ENCODE measurements around the gene RGS7BP. TPM values are rescaled to one million over a fixed set of nuclear protein-coding genes. Genes with fewer than 3 reads are reported as not detected.

Gene RGS7BP
- total and polyA plus RNA-seq, 4 donors, result 0.04 to 3.3 (median 1.4) TPM

DNA sequence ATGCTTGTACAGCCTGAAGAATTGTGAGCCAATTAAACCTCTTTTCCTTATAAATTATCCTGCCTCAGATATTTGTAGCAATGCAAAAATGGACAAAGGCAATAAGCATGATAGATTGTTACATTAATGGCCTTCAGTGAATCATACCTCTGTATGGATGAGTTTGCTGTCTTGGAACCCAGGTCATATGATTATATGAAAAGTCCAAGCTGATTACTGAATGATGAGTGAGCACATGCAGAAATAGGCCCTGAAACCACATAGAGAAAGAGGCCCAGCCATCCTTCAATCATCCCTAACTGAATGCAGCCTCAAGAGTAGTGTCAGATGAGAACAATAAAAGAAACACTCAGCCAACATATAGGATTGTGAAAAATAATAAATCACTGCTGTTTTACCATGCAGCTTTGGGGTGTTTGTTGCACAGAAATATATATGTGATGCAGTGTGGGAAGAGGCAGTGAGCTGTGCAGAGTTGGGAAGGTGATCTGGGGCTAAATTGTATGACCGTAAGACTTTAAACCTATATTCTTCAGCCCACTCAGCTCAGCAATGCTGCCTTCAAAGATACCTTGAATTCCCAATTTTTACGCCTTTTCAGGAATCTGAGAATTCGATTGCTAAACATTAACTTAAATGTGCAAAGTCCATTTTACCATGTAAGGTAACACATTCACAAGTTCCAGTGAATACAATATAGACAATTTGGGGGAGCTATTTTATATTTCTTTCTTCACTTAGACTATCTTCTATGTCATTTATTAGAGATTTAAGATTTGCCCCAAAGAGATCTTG, 148.1 kb downstream of the RGS7BP start:
- no peak for ATAC-seq (ENCODE audit: insufficient read depth, low FRiP score)
- DNase-seq, result no peak
- no peak overlapping the region for H3K4me3 ChIP-seq

GRCh38 chr5:64654561-64654938, 148.7 kb downstream of the RGS7BP start:
- no peak overlapping the region for H3K4me3 ChIP-seq
- no peaks in the 10 kb centered on the region for H3K36me3 ChIP-seq (ENCODE audit: control insufficient read depth in 4 of 4, insufficient read depth in 4 of 4, low read length in 4 of 4)
- H3K9ac ChIP-seq (ENCODE audit: insufficient read depth in 1 of 2, low read length in 2 of 2), result no peak overlapping the region
- TF ChIP-seq CTCF (IDR thresholded peaks at IDR 0.05; ENCODE audit: control extremely low read depth, extremely low read depth), result no peak
- no peaks in the 10 kb centered on the region for H3K27me3 ChIP-seq (ENCODE audit: control insufficient read depth in 3 of 3, insufficient read depth in 3 of 3, low read length in 2 of 3)
- WGBS, 2 donors, result 81 to 92% methylated on average over 2 of the region's 2 CpGs
- DNase-seq, result no peak
- peaks cover 0 to 3% (median 0%) of the 10 kb centered on the region in 4 donors for H3K9me3 ChIP-seq (ENCODE audit: control insufficient read depth in 4 of 4, insufficient read depth in 3 of 4, low read length in 3 of 4)
- H3K4me1 ChIP-seq (ENCODE audit: control insufficient read depth in 5 of 5, insufficient read depth in 5 of 5, low read length in 5 of 5), result peaks cover 0 to 7% (median 0%) of the 10 kb centered on the region in 5 donors
- H3K27ac ChIP-seq (ENCODE audit: low read depth in 1 of 2, low read length in 1 of 2), result no peak overlapping the region
- no peak for ATAC-seq (ENCODE audit: insufficient read depth, low FRiP score)

More for the DNA sequence above, 148.1 kb downstream of the RGS7BP start:
- Histone ChIP-seq H3K36me3 (ENCODE audit: control insufficient read depth in 4 of 4, insufficient read depth in 4 of 4, low read length in 4 of 4) (no peaks in the 10 kb centered on the region), H3K27me3 (ENCODE audit: control insufficient read depth in 3 of 3, insufficient read depth in 3 of 3, low read length in 2 of 3) (no peaks in the 10 kb centered on the region), H3K9ac (ENCODE audit: insufficient read depth in 1 of 2, low read length in 2 of 2) (no peak overlapping the region), H3K4me1 (ENCODE audit: control insufficient read depth in 5 of 5, insufficient read depth in 5 of 5, low read length in 5 of 5) (peaks cover 0 to 4% (median 0%) of the 10 kb centered on the region in 5 donors), H3K9me3 (ENCODE audit: control insufficient read depth in 4 of 4, insufficient read depth in 3 of 4, low read length in 3 of 4) (peaks cover 0 to 3% (median 0%) of the 10 kb centered on the region in 4 donors), H3K27ac (ENCODE audit: low read depth in 1 of 2, low read length in 1 of 2) (no peak overlapping the region)
- no peak for TF ChIP-seq CTCF (IDR thresholded peaks at IDR 0.05; ENCODE audit: control extremely low read depth, extremely low read depth)
- WGBS, 2 donors, result 92 to 94% methylated on average over 3 of the region's 3 CpGs

DNA sequence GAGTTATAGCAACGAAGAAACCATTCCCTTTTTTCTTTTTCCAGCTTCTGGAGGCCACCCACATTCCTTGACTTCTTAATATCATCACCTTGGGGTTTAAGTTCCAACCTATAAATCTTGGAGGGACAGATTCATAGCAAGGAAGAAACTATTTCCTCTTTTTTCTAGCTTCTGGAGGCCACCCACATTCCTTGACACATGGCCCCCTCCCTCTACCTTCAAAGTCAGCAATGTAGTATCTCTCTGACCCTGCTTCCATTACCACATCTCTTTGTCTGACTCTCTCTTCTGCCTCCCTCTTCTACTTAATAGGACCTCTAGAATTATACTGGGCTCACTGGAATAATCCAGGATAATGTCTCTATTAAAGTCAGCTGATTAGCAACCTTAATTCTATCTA, 149.8 kb downstream of the RGS7BP start:
- no peak for TF ChIP-seq CTCF (IDR thresholded peaks at IDR 0.05; ENCODE audit: control extremely low read depth, extremely low read depth)
- Histone ChIP-seq H3K27ac (ENCODE audit: low read depth in 1 of 2, low read length in 1 of 2) (no peak overlapping the region), H3K36me3 (ENCODE audit: control insufficient read depth in 4 of 4, insufficient read depth in 4 of 4, low read length in 4 of 4) (no peaks in the 10 kb centered on the region), H3K4me3 (no peak overlapping the region), H3K9ac (ENCODE audit: insufficient read depth in 1 of 2, low read length in 2 of 2) (no peak overlapping the region), H3K27me3 (ENCODE audit: control insufficient read depth in 3 of 3, insufficient read depth in 3 of 3, low read length in 2 of 3) (no peaks in the 10 kb centered on the region), H3K9me3 (ENCODE audit: control insufficient read depth in 4 of 4, insufficient read depth in 3 of 4, low read length in 3 of 4) (peaks cover 0 to 3% (median 0%) of the 10 kb centered on the region in 4 donors), H3K4me1 (ENCODE audit: control insufficient read depth in 5 of 5, insufficient read depth in 5 of 5, low read length in 5 of 5) (peaks cover 0 to 10% (median 0%) of the 10 kb centered on the region in 5 donors)
- DNase-seq, result no peak
- ATAC-seq (ENCODE audit: insufficient read depth, low FRiP score), result no peak
- WGBS, 2 donors, result 65 to 80% methylated on average over 1 of the region's 1 CpG
